Tibial artery (tissue), 4 donors: ENCODE measurements around the gene OR7A5.
"Not testable (repeated sequence)": the region's sequence is repeated elsewhere in the genome, so short reads cannot be mapped to it uniquely, and the experiment has no call there.

Experiments
- DNase-seq, 2 donors: peaks; one replicate each; pipeline ENCODE4 v3.0.0-alpha.2; 2019
- H3K27ac ChIP-seq, 2 donors: fragments of 200-600 bp; sonication (generic) in 1 of 2; 1 replicate in 1 of 2; 2 replicates in 1 of 2; pipeline ENCODE4 v1.5.1; 2018 to 2019; ENCODE audit warnings: mild to moderate bottlenecking in 1 of 2
- H3K27me3 ChIP-seq, 2 donors: fragments of 200-600 bp; sonication (generic) in 1 of 2; one replicate each; pipeline versions ENCODE4 v1.5.1 to v1.6.0; 2016 to 2019
- H3K36me3 ChIP-seq, 3 donors: fragments of 200-600 bp; sonication (generic) in 2 of 3; one replicate each; pipeline ENCODE4 v1.5.1; 2016 to 2019; ENCODE audit warnings: mild to moderate bottlenecking in 2 of 3
- H3K4me1 ChIP-seq, 4 donors: fragments of 200-600 bp; sonication (generic) in 2 of 4; 1 replicate in 3 of 4; 2 replicates in 1 of 4; pipeline ENCODE4 v1.5.1; 2016 to 2019
- H3K4me3 ChIP-seq, 2 donors: fragments of 200-600 bp; sonication (generic) in 1 of 2; 1 replicate in 1 of 2; 2 replicates in 1 of 2; pipeline ENCODE4 v1.5.1; 2018 to 2019; ENCODE audit warnings: mild to moderate bottlenecking in 2 of 2
- H3K9me3 ChIP-seq, 3 donors: fragments of 200-600 bp; sonication (generic) in 1 of 3; one replicate each; pipeline ENCODE4 v1.5.1; 2016 to 2019
- intact Hi-C: fragments of 100-400 bp; cut with DNase I; formaldehyde crosslinking; loops from one replicate; pipeline ENCODE4 v1.15.0; 2023; ENCODE audit warnings: low total_unique reads
- TF ChIP-seq, protein P1 (sequence below), 2 experiments: fragments of 200-600 bp in 1 of 2; fragments of 450-650 bp in 1 of 2; IDR thresholded peaks; one replicate each; pipeline ENCODE4 v1.5.1; 2017 to 2019; ENCODE audit warnings: antibody characterized with exemption in 2 of 2, mild to moderate bottlenecking in 1 of 2, moderate library complexity in 1 of 2

OR7A5 gene

DNA sequence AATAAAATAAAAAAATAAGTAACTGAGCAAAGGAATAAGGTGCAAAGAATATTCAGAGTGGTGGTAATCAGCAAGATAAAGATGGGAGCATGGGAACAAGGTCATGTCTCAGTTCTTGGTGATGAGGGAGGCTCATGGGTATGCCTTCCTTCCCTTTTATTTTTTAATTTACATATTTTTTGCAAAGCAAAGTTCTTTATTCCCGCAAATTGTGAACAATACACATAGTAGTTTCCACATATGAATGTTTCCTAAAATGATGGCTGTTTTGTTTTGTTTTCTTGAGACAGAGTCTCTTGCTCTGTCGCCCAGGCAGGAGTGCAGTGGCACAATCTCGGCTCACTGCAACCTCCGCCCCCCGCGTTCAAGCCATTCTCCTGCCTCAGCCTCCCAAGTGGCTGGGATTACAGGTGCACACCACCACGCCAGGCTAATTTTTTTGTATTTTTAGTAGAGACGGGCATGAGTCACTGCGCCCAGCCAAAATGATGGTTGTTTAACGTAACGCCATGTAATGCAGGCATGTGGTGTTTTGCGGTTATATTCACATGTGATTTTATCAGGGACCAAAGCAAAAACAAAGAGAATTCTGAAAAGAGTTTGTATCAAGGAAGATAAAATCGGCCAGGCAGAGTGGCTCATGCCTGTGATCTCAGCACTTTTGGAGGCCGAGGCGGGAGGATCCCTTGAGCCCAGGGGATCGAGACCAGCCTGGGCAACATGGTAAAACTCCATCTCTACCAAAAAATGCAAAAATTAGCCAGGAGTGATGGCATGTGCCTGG, 52.2 kb downstream of the OR7A5 start:
- Histone ChIP-seq H3K27ac (no peak overlapping the region), H3K4me1 (peaks cover 0 to 4% (median 0%) of the 10 kb centered on the region in 4 donors), H3K4me3 (no peak overlapping the region), H3K9me3 (peaks cover 0 to 4% (median 0%) of the 10 kb centered on the region in 3 donors), H3K27me3 (peaks cover 0 to 29% of the 10 kb centered on the region in 2 donors), H3K36me3 (no peaks in the 10 kb centered on the region)
- TF ChIP-seq, protein P1, sequence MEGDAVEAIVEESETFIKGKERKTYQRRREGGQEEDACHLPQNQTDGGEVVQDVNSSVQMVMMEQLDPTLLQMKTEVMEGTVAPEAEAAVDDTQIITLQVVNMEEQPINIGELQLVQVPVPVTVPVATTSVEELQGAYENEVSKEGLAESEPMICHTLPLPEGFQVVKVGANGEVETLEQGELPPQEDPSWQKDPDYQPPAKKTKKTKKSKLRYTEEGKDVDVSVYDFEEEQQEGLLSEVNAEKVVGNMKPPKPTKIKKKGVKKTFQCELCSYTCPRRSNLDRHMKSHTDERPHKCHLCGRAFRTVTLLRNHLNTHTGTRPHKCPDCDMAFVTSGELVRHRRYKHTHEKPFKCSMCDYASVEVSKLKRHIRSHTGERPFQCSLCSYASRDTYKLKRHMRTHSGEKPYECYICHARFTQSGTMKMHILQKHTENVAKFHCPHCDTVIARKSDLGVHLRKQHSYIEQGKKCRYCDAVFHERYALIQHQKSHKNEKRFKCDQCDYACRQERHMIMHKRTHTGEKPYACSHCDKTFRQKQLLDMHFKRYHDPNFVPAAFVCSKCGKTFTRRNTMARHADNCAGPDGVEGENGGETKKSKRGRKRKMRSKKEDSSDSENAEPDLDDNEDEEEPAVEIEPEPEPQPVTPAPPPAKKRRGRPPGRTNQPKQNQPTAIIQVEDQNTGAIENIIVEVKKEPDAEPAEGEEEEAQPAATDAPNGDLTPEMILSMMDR (IDR thresholded peaks at IDR 0.05): no peak
- DNase-seq: peak in 1 of 2 donors; percentile 21
- intact Hi-C loops: no loop called here

GRCh38 chr19:14781713-14782536, 53.1 kb downstream of the OR7A5 start:
- H3K4me3 ChIP-seq, H3K9me3 ChIP-seq, H3K36me3 ChIP-seq, intact Hi-C loops, H3K27ac ChIP-seq, H3K4me1 ChIP-seq: not testable (repeated sequence)
- H3K27me3 ChIP-seq: peaks cover 0 to 32% of the 10 kb centered on the region in 2 donors
- DNase-seq: peak in 1 of 2 donors; percentile 17

- H3K9me3 ChIP-seq, H3K36me3 ChIP-seq, H3K4me1 ChIP-seq, H3K4me3 ChIP-seq, H3K27ac ChIP-seq, intact Hi-C loops: not testable (repeated sequence)
- peaks cover 0 to 31% of the 10 kb centered on the region in 2 donors for H3K27me3 ChIP-seq
- DNase-seq: peak in 1 of 2 donors; percentile 20
Measured at GRCh38 chr19:14780622-14781225, 54.3 kb downstream of the OR7A5 start.

GRCh38 chr19:14779151-14779550, 55.8 kb downstream of the OR7A5 start:
- no peak overlapping the region for H3K4me3 ChIP-seq
- H3K36me3 ChIP-seq: no peaks in the 10 kb centered on the region
- H3K4me1 ChIP-seq: peaks cover 0 to 3% (median 1%) of the 10 kb centered on the region in 4 donors
- H3K9me3 ChIP-seq: no peaks in the 10 kb centered on the region
- DNase-seq: no peak
- TF ChIP-seq, protein P1 (IDR thresholded peaks at IDR 0.05): no peak
- peaks cover 0 to 34% of the 10 kb centered on the region in 2 donors for H3K27me3 ChIP-seq
- H3K27ac ChIP-seq: no peak overlapping the region
- intact Hi-C loops: no loop called here

GRCh38 chr19:14778110-14778845, 56.7 kb downstream of the OR7A5 start, which contains the start of gene ADGRE2:
TSS of gene ADGRE2 (minus strand) at chr19:14778560. CDS start at chr19:14776756, 1,804 bp downstream.
- DNase-seq: peak in 1 of 2 donors; percentile 24
- H3K27me3 ChIP-seq: peaks cover 0 to 32% of the 10 kb centered on the region in 2 donors
- H3K4me1 ChIP-seq, H3K27ac ChIP-seq, H3K4me3 ChIP-seq, H3K9me3 ChIP-seq, H3K36me3 ChIP-seq, intact Hi-C loops: not testable (repeated sequence)

DNA sequence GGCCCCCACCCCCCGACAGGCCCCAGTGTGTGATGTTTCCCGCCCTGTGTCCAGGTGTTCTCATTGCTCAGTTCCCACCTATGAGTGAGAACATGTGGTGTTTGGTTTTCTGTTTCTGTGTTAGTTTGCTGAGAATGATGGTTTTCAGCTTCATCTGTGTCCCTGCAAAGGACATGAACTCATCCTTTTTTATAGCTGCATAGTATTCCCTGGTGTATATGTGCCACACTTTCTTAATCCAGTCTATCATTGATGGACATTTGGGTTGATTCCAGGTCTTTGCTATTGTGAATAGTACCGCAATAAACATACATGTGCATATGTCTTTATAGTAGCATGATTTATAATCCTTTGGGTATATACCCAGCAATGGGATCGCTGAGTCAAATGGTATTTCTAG, 57.3 kb downstream of the OR7A5 start:
- H3K9me3 ChIP-seq, DNase-seq, H3K4me3 ChIP-seq, H3K4me1 ChIP-seq, H3K27ac ChIP-seq, H3K36me3 ChIP-seq, intact Hi-C loops: not testable (repeated sequence)
- H3K27me3 ChIP-seq: peaks cover 0 to 32% of the 10 kb centered on the region in 2 donors
